Measurements from ENCODE around the gene NPEPL1. TPM values are rescaled to one million over a fixed set of nuclear protein-coding genes. Genes with fewer than 3 reads are reported as not detected.
A peak's percentile ranks its signal among the peaks of the same experiment; 100 is the strongest.

The NPEPL1 gene
- total and polyA plus RNA-seq, 2 donors (not counting 3 experiments of a cell fraction or from before 2014, with no cell fraction given): 22.5 to 40.8 TPM

GRCh38 chr20:58688840-58689239 is 3.8 kb upstream of the NPEPL1 start:
- Histone ChIP-seq H3K4me2 (ENCODE audit: insufficient read depth, low read length) (no peak overlapping the region), H3K4me1 (ENCODE audit: control insufficient read depth, extremely low read depth, insufficient read depth, low read length) (peaks cover 13% of the 10 kb centered on the region), H3K9me1 (replicated peaks; ENCODE audit: control insufficient read depth, extremely low read depth, insufficient read depth, low read length) (no peaks in the 10 kb centered on the region), H3K4me3 (replicated peaks in 1 of 3; ENCODE audit: insufficient read depth in 1 of 3, low read depth in 1 of 3, low read length in 3 of 3) (no peak overlapping the region), H4K20me1 (replicated peaks; ENCODE audit: control insufficient read depth, extremely low read depth, insufficient read depth, low read length) (no peaks in the 10 kb centered on the region), H3K27ac (ENCODE audit: insufficient read depth, low read depth, low read length) (no peak overlapping the region), H3K27me3 (ENCODE audit: control insufficient read depth in 2 of 2, insufficient read depth in 2 of 2, low read length in 2 of 2) (no peaks in the 10 kb centered on the region), H3K9ac (replicated peaks; ENCODE audit: extremely low read depth, insufficient read depth, low read length) (no peak overlapping the region), H3K9me3 (replicated peaks; ENCODE audit: control insufficient read depth, insufficient read depth, low read length) (no peaks in the 10 kb centered on the region), H2AFZ (ENCODE audit: low read depth, low read length) (peak overlapping the region; percentile 28), H3K36me3 (ENCODE audit: control insufficient read depth in 2 of 2, extremely low read depth in 1 of 2, insufficient read depth in 2 of 2, low read length in 2 of 2) (no peaks in the 10 kb centered on the region), H3K79me2 (ENCODE audit: control insufficient read depth, insufficient read depth, low read length) (peaks cover 4% of the 10 kb centered on the region)
- intact Hi-C loops (cut with micrococcal nuclease): no loop called here
- no TSS peak for BruUV-seq (replicated peaks)
- ChIA-PET CTCF (interaction anchor here (1.4 to 2.1 kb wide), 2 partner anchors 38 to 207 kb away, joined by 6 to 14 read pairs; partner anchors contain the start of gene STX16), POLR2A (no interaction called here)
- TF ChIP-seq POLR2A (IDR thresholded peaks at IDR 0.05; ENCODE audit: low read depth, low read length): no peak
- no peak for TF ChIP-seq JUN (IDR thresholded peaks at IDR 0.05; ENCODE audit: borderline replicate concordance, insufficient read depth, insufficient read length, low read depth)
- DNase-seq (ENCODE audit: low read depth, low spot score) (peak; percentile 49), FAIRE-seq (no peak)
- dilution Hi-C loops (cut with MboI; ENCODE audit: extremely low pct_ligation_motif_present, low sequenced_read_pairs): no loop called here

- FAIRE-seq: no peak
- peaks cover 4% of the 10 kb centered on the region for H3K79me2 ChIP-seq (ENCODE audit: control insufficient read depth, insufficient read depth, low read length)
- no peaks in the 10 kb centered on the region for H3K9me1 ChIP-seq (replicated peaks; ENCODE audit: control insufficient read depth, extremely low read depth, insufficient read depth, low read length)
- no peak for DNase-seq (ENCODE audit: low read depth, low spot score)
- H3K4me3 ChIP-seq (replicated peaks in 1 of 3; ENCODE audit: insufficient read depth in 1 of 3, low read depth in 1 of 3, low read length in 3 of 3): no peak overlapping the region
- H3K27ac ChIP-seq (ENCODE audit: insufficient read depth, low read depth, low read length): no peak overlapping the region
- BruUV-seq (replicated peaks): no TSS peak
- no peak overlapping the region for H3K4me2 ChIP-seq (ENCODE audit: insufficient read depth, low read length)
- TF ChIP-seq MYC (IDR thresholded peaks at IDR 0.05; ENCODE audit: low read depth, low read length) (no peak), JUN (IDR thresholded peaks at IDR 0.05; ENCODE audit: borderline replicate concordance, insufficient read depth, insufficient read length, low read depth) (no peak), EZH2 (IDR thresholded peaks at IDR 0.05; ENCODE audit: borderline replicate concordance, low read depth, low read length, severe bottlenecking) (no peak), FOS (IDR thresholded peaks at IDR 0.05; ENCODE audit: borderline replicate concordance, insufficient read depth, low read length) (no peak), GATA2 (IDR thresholded peaks at IDR 0.05; ENCODE audit: insufficient read depth, insufficient read length, low read depth, low read length) (no peak), POLR2A (IDR thresholded peaks at IDR 0.05; ENCODE audit: low read depth, low read length) (no peak), CTCF (IDR thresholded peaks at IDR 0.05; ENCODE audit: extremely low read depth in 1 of 2, insufficient read depth in 1 of 2, low read depth in 1 of 2, low read length in 2 of 2) (no peak)
- H3K4me1 ChIP-seq (ENCODE audit: control insufficient read depth, extremely low read depth, insufficient read depth, low read length): peaks cover 14% of the 10 kb centered on the region
- intact Hi-C loops (cut with micrococcal nuclease) (loop anchor here (5.0 kb wide), 1 partner anchor 383 kb away; the partner anchor contains the start of gene RAB22A), dilution Hi-C loops (cut with MboI; ENCODE audit: extremely low pct_ligation_motif_present, low sequenced_read_pairs) (no loop called here)
- H3K36me3 ChIP-seq (ENCODE audit: control insufficient read depth in 2 of 2, extremely low read depth in 1 of 2, insufficient read depth in 2 of 2, low read length in 2 of 2): no peaks in the 10 kb centered on the region
- H2AFZ ChIP-seq (ENCODE audit: low read depth, low read length): peak overlapping the region; percentile 70
- H3K9me3 ChIP-seq (replicated peaks; ENCODE audit: control insufficient read depth, insufficient read depth, low read length): no peaks in the 10 kb centered on the region
- ChIA-PET POLR2A (no interaction called here), CTCF (interaction anchor here (1.1 to 2.1 kb wide), 4 partner anchors 13 to 209 kb away, joined by 3 to 14 read pairs (median 6); partner anchors contain the start of gene STX16)
- no peaks in the 10 kb centered on the region for H3K27me3 ChIP-seq (ENCODE audit: control insufficient read depth in 2 of 2, insufficient read depth in 2 of 2, low read length in 2 of 2)
- H3K9ac ChIP-seq (replicated peaks; ENCODE audit: extremely low read depth, insufficient read depth, low read length): no peak overlapping the region
- H4K20me1 ChIP-seq (replicated peaks; ENCODE audit: control insufficient read depth, extremely low read depth, insufficient read depth, low read length): no peaks in the 10 kb centered on the region
Measured at GRCh38 chr20:58690396-58691135, 2.0 kb upstream of the NPEPL1 start.

Data from endothelial cell of umbilical vein (primary cell).